HG03103 (cell line): ENCODE measurements around the gene ITPR1.
"Not testable (repeated sequence)": the region's sequence is repeated elsewhere in the genome, so short reads cannot be mapped to it uniquely, and the experiment has no call there.

Experiments
- ATAC-seq: cut with Tn5 transposase; IDR thresholded peaks from one replicate; pipeline ENCODE4 v1.9.1; 2021; ENCODE audit warnings: low read depth; ENCODE audit not compliant: unreplicated experiment

The ITPR1 gene

DNA sequence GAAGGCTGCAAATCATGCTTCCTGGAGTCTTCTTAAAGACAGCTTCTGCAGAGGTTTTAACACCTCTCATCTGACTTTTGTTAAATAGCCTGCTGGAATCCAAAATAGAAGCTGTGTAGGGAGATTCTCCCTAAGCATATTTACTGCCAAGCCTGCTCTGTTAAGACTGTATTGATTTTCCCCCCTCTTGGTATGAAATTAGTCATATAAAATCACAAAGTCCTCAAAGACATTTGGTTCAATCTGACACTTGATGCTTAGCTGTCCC, 94.6 kb downstream of the ITPR1 start:
- no peak for ATAC-seq

DNA sequence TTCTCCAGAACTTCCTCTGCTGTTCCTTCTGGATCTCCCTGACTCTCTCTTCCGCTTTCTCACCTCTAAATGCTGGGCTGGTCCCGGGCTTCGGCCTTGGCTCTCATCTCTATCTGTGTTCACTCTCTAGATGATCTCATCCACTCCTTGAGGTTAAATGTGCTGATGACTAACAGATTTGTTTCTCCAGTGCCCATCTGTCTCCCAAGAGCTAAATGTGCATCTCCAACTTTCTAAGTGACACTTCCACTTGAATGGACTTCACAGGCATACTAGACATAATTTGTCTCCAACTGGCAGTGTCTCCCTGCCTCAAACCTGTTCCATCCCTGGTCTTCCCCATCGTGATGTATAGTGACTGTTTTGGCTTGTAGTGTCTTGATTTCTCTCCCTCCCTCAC, 95.3 kb downstream of the ITPR1 start:
- ATAC-seq: no peak

DNA sequence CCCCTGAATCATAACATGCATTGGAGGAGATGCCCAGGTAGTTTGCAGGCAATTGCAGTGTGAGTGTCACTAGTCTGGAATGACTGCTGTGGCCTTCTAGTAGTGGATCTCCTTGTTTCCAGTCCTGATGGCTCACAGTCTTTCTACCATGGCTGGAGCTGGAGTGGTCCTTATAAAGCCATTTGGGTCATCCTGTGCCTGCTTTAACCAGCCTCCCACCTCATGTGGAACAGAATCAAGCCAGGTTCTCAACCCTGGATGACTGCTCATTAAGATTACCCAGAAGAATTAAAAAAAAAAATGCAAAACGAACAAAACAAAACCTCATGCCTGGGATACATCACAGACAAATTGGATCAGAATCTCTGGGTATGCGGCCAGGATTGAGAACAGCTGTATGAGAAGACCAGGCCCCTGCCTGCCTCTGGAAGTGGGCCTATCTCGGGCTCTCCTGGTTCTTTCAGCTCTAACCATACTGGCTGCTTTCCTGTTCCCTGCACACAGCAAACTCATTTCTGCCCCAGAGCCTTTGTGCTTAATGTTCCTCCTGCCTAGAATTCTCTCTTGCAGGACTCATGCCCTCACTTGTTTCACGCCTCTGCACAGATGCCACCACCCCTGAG, 96.4 kb downstream of the ITPR1 start:
- no peak for ATAC-seq

DNA sequence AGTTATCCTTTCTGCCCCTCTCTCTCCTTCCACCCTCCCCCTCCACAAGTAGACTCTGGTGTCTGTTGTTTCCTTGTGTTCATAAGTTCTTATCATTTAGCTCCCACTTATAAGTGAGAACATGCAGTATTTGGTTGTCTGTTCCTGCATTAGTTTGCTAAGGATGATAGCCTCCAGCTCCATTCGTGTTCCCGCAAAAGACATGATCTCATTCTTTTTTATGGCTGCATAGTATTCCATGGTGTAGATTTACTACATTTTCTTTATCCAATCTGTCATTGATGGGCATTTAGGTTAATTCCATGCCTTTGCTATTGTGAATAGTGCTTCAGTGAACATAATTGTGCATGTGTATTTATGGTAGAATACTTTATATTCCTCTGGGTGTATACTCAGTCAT, 97.7 kb downstream of the ITPR1 start:
- ATAC-seq: not testable (repeated sequence)

DNA sequence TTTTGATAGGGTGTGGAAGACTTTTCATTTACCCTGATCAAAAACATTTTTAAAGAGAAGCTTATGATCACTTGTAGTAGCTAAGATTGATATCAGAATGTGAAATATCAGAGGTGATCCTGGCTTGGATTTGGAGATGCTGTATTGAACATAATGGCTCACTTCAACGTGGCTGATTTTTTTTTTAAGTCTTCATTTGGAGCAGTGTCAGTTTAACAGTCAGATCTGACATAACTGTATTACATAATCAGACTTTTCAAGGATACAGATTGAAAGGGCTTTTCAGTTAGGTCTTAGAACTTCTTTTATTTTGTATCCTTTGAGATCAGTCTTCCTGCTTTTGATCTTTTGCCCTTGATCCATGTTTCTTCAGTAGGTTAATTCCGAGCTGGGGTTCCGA, 98.5 kb downstream of the ITPR1 start:
- no peak for ATAC-seq

DNA sequence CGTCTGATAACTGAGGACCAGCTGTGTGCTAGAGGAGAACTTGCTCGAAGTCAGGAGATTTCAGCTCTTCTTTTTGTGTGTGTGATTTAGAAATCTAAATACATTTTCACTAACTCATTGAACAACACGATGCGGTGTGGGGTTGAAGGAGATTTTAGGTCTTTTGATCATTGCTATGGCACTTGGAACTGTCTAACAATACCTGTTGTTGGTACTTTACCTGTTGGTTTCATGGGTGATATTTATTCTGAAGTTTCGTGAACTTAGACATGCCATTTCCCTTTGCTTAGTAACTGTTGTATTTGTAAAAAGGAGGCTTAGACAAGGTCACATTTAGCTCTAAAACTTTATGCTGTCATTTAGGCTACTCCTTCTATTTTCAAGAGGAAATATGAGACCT, 99.9 kb downstream of the ITPR1 start:
- ATAC-seq: no peak

DNA sequence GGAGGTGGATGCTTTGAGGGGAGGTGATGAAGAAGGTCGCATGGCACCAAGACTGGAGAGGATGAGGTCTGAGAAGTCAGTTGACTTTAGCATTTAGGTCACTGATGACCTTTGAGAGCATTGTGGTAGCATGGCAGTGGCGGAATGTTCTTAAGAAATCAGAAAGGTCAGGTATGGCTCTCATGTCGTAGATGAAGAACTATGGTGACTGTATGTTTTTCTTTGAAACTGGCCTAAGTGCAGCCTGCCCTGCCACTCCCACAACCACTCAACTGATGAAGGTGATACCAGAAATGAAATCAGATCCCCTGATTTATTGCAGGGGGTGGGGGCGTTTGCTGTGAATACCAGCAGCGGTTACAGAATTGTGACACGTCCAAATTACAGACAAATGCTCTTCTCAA, 102.6 kb downstream of the ITPR1 start:
- no peak for ATAC-seq

DNA sequence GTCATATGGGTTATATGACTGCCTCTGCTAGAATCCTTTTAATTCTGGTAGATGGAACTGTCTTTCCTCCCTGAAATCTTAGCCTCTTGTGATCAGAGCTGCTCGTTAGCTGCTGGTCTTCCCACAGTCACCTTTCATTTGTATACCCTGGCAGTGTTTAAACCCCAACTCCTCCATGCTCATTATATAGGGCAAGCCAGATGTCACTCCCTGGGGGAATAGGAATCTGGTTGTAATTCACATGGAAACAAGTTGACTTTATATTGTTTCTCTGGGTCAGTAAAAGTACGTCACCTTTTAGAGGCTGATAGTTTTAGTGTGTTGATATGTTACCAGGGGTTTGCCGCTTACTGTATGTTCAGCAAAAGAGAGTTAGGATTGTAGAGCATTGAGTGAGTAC, 103.5 kb downstream of the ITPR1 start:
- no peak for ATAC-seq

DNA sequence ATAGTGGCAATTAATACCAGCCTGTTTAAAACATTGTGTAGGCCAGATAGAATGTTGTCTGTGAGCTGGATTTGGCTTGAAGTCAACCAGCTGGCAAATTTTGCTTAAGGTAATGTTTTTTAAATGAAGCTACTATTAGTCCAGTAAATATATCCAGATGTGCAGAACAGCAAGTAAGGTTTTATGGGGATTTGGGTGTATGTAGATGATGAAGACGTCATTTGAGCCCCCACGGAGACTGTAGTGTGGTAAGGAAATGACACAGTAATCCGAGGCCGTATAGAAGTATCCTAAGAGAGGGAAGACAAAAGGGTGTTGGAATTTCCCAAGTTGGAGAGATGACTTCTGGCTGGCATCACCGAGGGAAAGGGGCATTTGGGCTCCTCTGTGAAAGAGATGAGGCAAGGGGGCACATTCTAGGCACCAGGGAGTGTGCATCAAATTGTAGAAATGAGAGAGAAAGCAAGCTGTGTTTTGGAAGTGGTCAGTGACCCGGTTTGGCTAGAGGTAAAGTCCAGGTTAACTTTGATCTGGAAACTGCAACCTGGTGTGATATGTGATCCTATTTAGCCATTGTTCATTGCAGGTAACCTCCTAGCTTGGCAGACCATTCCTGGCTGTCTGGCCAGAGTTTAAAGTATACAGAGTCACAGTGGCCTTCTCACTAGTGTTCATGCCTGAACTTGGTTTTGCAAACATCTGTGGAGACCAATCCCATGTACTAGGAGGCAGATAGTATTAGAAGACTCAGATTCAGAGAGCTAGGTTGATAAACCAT, 104.2 kb downstream of the ITPR1 start:
- ATAC-seq: no peak

DNA sequence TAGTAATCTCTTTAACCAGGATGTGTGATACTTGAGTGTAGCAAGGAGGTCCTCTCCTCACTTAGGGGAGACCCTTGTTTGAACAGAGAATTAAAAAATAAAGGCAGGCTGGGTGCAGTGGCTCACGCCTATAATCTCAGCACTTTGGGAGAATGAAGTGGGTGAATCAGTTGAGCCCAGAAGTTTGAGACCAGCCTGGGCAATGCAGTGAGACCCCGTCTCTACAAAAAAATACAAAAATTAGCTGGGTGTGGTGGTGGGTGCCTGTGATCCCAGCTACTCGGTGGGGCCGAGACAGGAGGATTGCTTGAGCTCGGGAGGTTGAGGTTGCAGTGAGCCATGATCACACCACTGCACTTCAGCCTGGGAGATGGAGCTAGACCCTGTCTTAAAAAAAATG, 105.1 kb downstream of the ITPR1 start:
- not testable (repeated sequence) for ATAC-seq

DNA sequence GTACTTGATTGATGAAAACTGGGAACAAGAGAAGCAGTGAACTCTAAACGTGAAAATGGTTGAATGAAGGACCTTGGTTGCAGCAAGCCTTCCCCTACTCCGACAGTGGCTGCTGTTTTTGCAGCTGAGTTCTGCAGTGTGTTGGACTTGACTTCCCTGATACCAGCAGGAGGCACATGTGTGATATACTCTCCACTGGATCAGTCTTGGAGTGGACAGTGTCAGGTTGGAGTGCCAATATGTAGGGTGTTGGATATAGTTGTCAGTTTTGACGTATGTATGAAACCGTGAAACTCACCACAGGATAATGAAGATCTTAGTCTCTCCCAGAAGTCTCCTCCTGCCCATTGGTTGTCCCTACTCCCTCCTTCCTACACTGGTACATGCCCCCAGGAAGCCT, 106.5 kb downstream of the ITPR1 start:
- no peak for ATAC-seq

DNA sequence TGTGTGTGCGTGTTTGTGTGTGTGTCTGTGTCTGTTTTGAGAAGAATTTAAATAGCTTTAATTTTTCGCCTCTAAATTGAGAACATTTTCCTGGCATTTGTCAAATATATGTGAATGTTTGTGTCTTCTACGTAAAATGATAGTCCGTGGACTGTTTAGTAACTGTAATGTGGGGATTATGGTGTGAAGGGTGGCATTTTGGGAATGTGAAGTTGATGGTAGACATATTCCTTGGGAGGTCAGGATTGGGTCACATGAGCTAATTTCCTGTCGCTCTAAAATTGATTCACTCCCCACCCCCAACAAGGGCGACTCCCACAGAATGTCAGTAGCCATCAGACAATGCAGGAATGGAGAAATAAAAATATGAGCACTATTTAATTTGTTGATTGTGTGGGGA, 107.3 kb downstream of the ITPR1 start:
- ATAC-seq: no peak

DNA sequence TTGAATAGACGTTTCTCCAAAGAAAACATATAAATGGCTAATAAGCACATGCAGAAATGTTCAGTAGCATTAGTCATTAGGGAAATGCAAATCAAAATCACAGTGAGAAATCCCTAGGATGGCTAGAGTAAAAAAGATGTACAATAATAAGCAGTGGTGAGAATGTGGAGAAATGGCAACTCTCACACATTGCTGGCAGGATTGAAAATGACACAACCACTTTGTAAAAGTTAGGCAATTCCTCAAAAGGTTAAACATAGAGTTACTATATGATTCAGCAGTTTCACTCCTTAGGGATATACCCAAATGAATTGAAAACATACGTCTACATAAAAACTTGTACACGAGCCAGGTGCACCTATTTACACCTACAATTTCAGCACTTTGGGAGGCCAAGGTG, 108.7 kb downstream of the ITPR1 start:
- ATAC-seq: no peak

DNA sequence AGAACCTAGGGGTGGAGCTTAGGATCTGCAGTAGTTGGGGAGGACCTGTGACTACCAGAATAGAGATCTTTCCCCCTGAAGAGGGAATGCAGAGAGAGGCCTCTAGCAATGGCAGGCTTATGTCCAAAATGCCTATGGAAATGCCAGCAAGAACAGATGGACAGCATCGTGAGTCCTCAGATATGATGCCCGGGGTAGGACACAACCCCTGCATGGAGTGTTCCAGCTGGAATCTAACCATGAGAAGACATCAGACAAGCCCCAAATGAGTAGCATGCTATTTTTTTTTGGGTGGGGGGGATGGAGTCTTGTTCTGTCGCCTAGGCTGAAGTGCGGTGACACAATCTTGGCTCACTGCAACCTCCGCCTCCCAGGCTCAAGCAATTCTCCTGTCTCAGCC, 111.5 kb downstream of the ITPR1 start:
- ATAC-seq: no peak

DNA sequence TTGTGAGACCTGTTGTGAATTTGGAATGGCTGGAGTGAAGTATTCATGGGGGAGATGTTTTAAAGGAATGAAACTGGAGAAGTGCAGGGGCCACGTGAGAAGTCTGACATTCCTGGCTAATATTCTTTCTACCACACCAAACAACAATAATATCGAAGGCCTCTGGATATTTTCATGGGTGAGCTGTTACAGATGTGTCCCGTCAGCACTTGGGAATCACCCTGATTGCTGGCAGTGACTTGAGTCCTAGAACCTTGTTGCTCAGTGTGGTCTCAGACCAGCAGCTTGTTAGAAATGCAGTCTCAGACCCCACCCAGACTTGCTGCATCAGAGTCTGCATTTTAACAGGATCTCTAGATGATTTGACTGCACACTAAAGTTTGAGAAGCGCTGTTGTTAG, 113.8 kb downstream of the ITPR1 start:
- ATAC-seq: no peak

DNA sequence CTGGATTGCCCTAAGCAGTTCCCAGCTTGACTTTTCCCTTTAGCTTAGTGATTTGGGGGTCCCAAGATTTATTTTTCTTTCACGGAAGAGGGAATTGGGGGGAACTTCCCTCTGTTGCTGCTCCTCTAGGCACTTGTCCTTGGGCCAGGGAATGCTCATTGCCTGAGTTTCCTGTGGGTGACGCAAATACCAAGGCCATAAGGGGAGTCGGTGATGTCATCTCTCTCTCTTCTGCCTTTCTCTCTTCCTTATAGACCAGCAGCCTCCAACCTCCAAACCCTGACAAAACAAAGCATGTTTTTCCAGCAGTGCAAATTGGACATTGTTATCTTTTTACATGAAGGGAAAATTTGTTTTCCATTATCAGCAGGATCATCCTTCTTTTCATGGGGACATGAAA, 120.2 kb downstream of the ITPR1 start:
- no peak for ATAC-seq

DNA sequence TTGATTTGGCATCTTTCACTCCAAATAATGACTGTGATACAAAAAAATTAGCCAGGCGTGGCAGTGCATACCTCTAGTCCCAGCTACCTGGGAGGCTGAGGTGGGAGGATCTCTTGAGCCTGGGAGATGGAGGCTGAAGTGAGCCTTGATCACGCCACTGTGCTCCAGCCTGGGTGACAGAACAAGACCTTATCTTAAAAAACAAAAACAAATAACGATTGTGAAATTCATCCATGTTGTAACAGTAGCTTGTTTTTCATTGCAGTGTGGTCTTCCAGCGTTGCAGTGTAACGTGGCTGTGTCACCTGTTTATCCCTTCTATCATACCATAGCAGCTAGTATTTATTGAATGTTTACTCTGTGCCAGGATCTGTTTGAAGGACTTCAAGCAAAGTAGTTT, 120.9 kb downstream of the ITPR1 start:
- no peak for ATAC-seq

DNA sequence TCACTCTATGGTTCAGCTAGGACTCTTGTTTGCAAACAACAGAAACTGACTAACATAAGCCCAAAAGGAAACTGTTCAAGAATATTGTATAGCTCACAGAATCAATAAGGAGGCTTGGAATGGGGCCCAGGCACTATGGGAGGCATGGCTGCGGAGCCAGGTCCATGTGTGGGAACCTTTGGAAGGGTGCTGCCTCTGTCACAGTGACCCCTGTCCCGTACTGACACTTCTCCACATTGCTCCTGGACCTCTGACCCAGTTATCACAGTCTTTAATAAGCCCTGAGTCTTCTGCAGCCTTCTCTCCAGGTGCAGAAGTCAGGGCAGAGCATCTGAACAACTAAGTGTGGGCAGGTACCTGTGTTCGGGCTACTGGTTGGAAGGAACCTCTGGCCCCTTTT, 121.8 kb downstream of the ITPR1 start:
- ATAC-seq: no peak

DNA sequence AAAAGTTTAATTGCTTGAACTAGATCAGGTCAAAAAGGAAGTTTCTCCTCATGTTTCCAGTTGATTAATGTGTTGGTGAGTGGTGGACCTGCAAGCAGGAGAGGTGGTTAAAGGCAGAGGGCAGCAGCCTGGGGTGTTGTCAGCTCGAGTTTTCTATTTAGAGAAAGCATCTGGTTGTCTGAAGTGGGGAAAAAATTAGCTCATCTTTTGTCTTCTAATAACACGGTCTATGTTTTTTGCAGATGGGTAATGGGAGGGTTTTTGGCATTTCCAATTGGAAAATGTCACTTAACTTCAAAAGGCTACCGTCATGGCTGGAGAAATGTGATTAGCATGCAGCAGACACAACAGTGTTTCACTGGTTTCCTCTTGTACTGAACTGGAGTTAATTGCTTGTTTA, 122.6 kb downstream of the ITPR1 start:
- no peak for ATAC-seq

DNA sequence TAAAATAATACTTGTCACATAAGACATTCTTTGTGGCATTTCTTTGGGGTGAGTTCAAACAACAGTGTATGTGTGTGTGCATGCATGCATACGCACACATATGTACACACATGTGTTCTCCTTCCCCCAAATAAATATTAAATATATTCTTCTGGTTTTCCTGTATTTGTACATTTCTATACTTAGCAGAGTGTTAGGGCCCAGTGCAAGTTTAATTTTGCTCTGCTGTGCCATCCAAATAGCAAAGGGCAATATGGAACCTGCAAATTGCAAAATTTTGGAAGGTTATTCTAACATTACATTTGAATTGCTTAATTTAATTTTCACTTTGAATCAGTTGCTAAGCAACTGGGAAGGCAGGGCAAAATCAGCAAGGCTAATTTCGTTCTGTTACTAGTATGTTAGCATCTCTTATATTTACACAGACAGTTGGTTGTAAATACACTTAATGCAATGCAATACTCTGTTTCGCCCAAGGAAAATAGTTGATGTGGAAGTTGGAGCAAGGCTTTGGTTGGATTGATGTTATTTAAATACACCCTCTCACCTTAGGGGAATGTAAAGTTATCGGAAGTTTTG, 130.4 kb downstream of the ITPR1 start:
- ATAC-seq: no peak

DNA sequence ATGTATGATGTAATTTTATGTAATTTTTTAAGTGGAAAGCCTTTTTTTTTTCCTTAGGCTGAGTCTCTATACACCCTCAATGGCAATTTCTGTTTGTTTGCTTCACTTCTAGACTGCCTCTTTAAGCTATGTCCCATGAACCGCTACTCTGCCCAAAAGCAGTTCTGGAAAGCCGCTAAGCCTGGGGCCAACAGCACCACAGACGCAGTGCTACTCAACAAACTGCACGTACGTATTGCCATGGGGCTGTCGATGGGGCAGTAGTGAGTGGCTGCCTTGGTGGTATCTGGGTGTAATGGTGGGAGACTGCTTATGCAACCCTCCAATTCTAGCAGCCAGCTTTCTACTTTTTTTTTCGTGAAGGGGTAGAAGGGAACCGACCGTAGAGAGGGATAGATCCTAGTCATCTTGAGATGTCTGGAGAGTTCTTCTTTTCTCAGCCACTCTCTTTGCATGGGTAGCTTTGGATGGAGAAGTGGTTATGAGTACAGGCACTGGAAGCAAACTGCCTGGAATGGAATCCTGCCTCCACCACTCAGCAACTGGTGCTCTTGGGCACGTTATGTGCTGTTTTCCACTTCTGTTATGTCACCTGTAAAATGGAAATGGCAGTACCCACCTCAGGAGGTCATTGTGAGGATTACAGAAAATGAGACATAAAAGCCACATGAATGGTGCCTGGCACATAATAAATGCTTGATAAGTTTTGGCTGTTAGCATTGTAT, 134.7 kb downstream of the ITPR1 start:
- no peak for ATAC-seq
